ENCODE measurements around the gene TOLLIP.

DNA sequence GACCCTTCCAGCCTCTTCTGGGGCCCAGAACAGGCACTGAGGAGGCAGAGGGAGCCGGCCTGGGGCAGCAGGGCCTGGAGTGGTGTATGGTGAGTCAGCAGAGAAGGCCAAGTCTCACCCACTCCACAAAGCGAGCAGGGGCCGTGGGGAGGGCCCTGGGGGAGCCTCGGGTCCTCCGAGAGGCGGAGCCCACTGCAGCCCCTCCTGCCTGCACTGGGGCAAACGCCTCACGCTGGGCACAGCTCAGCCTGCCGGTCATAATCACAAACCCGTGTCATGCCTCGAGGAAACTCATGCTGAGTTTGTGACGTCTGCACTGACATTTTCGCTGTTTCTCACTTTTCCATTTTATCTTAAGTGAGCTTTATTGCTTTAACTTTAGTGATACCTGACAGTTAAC, 38.4 kb downstream of the TOLLIP start:
- TF ChIP-seq, protein P1, sequence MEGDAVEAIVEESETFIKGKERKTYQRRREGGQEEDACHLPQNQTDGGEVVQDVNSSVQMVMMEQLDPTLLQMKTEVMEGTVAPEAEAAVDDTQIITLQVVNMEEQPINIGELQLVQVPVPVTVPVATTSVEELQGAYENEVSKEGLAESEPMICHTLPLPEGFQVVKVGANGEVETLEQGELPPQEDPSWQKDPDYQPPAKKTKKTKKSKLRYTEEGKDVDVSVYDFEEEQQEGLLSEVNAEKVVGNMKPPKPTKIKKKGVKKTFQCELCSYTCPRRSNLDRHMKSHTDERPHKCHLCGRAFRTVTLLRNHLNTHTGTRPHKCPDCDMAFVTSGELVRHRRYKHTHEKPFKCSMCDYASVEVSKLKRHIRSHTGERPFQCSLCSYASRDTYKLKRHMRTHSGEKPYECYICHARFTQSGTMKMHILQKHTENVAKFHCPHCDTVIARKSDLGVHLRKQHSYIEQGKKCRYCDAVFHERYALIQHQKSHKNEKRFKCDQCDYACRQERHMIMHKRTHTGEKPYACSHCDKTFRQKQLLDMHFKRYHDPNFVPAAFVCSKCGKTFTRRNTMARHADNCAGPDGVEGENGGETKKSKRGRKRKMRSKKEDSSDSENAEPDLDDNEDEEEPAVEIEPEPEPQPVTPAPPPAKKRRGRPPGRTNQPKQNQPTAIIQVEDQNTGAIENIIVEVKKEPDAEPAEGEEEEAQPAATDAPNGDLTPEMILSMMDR (IDR thresholded peaks at IDR 0.05), result no peak
- no peak for TF ChIP-seq POLR2AphosphoS5 (IDR thresholded peaks at IDR 0.05)
